Activated CD8-positive, alpha-beta memory T cell treated with anti-CD3 and anti-CD28 coated beads for 1 hour (primary cell): Measurements from ENCODE around the gene HSPB7.
A peak's percentile ranks its signal among the peaks of the same experiment; 100 is the strongest.
"Not testable (repeated sequence)": the region's sequence is repeated elsewhere in the genome, so short reads cannot be mapped to it uniquely, and the experiment has no call there.

ENCODE experiments used
- DNase-seq, 2 donors: peaks; one replicate each; pipeline ENCODE4 v3.0.0-alpha.2; 2020; ENCODE audit warnings: low read depth in 1 of 2; ENCODE audit errors: extremely low read depth in 1 of 2

HSPB7 gene

GRCh38 chr1:15985611-15986297 is 32.1 kb downstream of the HSPB7 start:
- DNase-seq, result no peak

- no peak for DNase-seq
Measured at GRCh38 chr1:15983275-15983674, 34.6 kb downstream of the HSPB7 start.

GRCh38 chr1:15981679-15982078 is 36.2 kb downstream of the HSPB7 start:
- no peak for DNase-seq

GRCh38 chr1:15977947-15978346 is 39.9 kb downstream of the HSPB7 start:
- not testable (repeated sequence) for DNase-seq

DNA sequence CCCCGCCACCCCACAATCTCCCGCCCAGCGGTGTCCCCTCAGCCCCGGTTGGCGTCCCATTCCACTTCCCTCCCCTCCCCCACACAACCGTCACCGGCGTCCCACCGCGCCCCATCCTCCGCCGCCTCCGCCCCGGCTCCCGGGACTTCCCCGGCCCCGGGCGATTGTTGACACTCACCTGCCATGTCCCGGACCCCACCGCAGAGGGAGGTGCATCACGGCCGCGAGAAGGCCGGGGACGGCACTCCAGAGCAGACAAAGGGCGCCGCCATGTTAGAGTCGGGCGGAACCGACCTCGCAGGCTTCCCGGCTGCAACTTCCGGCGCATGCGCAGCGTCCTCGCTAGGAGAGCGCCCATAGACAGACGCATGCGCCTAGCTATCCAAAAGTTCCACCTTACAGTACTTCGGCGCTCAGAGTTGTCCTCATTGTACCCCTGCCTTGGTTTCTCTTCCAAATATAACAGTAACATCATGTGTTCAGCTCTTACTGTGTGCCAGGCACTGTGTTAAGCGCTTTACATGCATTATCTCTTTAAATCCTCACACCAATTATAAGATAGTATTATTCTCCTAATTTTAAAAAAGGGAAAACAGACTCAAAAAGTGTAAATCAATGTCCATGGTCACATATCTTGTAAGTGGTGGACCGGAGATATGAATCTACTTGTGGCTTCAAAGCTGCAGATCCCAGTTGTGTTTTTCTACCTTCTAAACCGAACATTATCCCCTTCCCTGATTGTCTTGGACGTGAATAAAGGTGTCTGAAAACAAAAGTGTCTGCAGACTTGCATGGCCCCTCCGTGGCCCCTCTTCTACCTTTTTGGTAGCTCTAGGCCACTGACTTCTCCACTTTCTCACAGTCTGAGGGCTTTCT is 41.8 kb downstream of the HSPB7 start, which contains the start of gene ZBTB17:
TSS of gene ZBTB17 (minus strand) at position 297 of the 876 bp plus-strand sequence. CDS start 27,606 bp downstream, outside the sequence.
- DNase-seq, result peak; percentile 89 to 95

- peak; percentile 34 to 55 for DNase-seq
Measured at GRCh38 chr1:15975358-15975804, 42.5 kb downstream of the HSPB7 start.

DNA sequence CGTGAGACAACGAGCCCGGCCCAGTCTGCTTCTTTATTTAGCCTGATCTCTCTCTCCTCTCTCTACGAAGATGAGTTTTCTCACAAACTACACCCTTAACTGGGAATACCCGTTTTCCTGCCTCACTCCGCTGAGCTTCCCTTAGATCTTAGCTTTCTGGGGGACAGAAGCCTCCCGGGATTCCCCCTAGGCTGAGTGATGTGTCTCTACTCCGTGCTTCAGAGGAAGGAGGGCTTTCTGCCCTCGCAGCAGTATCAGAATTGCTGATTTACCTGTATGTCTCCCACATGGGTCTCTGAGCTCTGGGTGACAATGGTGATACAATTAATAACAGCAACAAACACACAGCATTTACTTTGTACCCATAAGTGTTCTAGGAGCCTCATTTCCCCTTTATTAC is 43.0 kb downstream of the HSPB7 start:
- no peak for DNase-seq

- DNase-seq, result no peak
Measured at GRCh38 chr1:15973772-15974171, 44.1 kb downstream of the HSPB7 start.

DNA sequence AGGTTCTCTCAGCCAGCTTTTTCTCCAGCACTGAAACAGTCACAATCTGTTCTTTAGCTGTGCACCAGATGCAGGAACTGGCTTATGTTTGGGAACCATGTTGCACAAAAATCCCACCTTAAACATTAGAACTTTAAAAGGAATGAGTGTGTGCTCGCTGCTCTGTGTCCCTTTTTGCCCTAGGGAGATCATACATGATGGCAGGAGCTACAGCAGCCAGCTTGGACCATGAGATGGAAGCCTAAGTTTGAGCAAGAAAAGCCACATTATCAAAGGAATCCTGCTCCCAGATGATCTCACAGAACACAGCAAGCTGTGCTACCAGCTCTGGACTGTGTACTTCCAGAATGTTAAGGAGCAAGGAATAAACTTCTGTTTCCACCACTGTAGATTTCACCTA is 45.4 kb downstream of the HSPB7 start:
- DNase-seq, result no peak

DNA sequence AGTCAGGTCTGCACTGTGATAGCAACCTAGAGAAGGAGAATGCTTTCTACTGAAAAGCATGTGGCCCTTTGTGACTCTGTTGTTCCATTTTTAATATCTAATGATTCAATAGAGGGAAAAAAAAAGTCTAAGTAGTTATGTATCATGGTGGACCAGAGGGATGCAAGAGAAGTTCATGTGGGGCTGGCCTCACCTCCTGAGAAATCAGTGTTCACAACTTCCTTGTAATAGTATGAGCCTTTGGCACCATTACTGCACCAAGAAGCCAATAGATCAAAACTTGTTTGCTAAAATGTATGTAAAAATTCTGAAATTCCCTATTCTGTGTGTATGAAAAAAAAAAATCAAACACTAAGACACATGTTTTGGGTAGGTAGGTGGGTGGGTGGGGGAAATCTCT is 46.9 kb downstream of the HSPB7 start:
- no peak for DNase-seq

- DNase-seq, result no peak
Measured at GRCh38 chr1:15969321-15969880, 48.4 kb downstream of the HSPB7 start.

DNA sequence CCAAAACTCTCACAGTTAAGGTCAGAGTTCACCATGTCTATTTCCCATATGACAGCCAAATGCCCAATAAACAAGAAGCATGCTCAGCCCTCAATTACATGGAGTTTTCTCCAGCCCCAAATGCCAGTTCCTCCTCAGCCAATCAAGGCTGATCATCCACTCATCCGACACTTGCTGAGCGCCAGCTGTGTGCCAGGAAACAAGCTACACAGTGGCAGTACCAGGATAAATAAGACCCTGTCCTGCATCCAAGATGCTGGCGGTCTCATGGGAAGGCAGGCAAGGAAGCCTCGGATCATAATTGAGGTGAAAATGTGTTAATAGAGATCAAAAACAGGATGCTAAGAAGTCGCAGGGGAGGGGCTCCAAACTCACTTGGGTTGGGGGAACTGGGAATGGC is 49.7 kb downstream of the HSPB7 start:
- DNase-seq, result no peak

DNA sequence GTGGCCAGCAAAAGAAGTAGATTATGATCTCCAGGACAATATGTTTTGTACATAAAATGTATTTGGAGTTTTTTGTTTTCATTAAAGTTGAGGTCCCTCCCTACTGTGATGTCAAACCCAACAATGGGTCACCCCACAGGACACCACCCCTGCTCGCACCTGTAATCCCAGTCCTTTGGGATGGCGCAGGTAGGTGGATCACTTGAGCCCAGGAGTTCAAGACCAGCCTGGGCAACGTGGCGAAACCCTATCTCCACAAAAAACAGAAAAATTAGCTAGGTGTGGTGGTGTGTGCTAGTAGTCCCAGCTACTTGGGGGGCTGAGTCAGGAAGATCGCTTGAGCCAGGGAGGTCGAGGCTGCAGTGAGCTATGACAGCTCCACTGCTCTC is 50.9 kb downstream of the HSPB7 start:
- no peak for DNase-seq

DNA sequence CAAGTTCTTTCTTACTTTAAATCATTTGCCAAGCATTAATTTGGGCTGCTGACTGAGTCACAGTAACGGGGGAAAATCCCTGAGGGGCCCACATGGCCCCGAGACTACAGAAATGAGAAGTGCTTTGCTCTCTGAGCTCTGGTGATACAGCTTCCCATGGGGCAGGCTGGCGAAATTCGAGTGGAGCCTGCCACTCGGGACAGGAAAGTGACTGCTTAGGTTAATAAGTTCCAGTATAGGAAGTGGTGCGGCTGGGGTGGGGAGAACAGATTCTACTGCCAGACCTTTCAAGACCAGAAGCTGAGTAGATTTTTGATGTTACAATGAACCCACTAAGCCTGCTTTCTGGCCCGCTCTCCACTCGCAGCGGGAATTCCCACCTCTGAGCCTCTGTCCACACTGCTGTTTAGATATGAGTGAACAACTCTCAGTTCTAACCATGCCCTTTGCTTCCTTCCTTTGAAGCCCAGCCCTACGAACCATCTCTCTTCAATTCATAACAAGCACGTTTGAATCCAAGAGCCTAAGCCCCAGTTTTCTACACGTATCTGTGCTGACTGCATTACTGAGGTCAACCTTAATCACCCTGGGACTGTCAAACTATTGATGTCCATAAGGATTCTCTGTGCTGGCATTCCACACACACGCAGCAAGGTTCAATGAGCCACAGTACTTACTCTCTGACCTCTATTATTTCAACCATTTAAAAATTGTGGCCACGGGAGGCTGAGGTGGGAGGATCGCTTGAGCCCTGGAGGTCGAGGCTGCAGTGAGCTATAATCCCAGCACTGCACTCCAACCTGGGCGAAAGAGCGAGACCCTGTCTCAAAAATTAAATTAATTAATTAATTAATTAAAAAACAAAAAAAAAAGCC is 51.5 kb downstream of the HSPB7 start:
- no peak for DNase-seq

DNA sequence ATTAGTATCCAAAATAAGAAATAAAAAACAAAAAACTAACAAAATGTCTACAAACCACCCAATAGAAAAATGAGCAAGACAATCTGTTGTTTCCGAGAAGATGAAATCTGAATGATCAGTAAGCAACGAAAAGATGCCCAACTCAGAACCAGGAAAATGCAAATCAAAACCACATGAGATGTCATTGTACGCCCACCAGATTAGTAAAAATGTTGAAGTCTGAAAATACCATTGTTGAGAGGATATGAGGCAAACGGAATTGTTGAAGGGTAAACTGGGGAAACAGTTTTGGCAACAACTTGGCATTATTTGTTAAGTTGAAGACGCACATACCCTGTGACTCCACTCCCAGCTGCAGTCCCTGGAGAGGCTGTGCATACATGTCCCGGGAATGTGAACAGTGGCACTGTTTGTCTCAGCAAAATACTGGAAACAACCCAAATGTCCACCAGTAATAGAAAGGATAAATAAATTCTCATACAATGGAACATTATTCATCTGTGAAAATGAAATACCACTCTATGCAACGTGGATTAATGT is 52.5 kb downstream of the HSPB7 start:
- DNase-seq, result no peak
